ENCODE measurements around the gene GRK1. TPM values are rescaled to one million over a fixed set of nuclear protein-coding genes. Genes with fewer than 3 reads are reported as not detected.

The GRK1 gene
- total and polyA plus RNA-seq, 2 of the 13 experiments (the other 11 are each of a cell fraction or from before 2014, with no cell fraction given): 0.07 to 0.12 TPM

- H3K27ac ChIP-seq (ENCODE audit: extremely low read length, insufficient read depth, low read length): no peak overlapping the region
- H3K4me1 ChIP-seq (ENCODE audit: insufficient read depth, low read length): peaks cover 13% of the 10 kb centered on the region; the same call in 1 of the 2 replicates
- POLR2A ChIA-PET: no interaction called here
- CTCF ChIA-PET (ENCODE audit: low intra/inter-chr PET ratio, low total read pairs): no interaction called here
- no peak overlapping the region for H3K4me3 ChIP-seq (replicated peaks in 1 of 3; ENCODE audit: insufficient read depth in 1 of 3, low read depth in 2 of 3, low read length in 3 of 3)
- no peak overlapping the region for H2AFZ ChIP-seq (ENCODE audit: low read length)
- in situ Hi-C loops (cut with HindIII; ENCODE audit: extremely low pct_ligation_motif_present, low pct_unique_long_range_greater_than_20kb): no loop called here
- 36% methylated on average over 19 of the region's 19 CpGs for WGBS (ENCODE audit: low lambda C conversion rate)
- H3K4me2 ChIP-seq (ENCODE audit: low read depth, low read length): no peak overlapping the region
- H3K27me3 ChIP-seq (ENCODE audit: control insufficient read depth in 1 of 2, insufficient read depth in 2 of 2, low read length in 2 of 2): peaks cover 5 to 91% of the 10 kb centered on the region in 2 experiments
- no peaks in the 10 kb centered on the region for H4K20me1 ChIP-seq (ENCODE audit: insufficient read depth, low read length)
- BruUV-seq (replicated peaks): no TSS peak
- H3K9ac ChIP-seq (ENCODE audit: insufficient read depth, low read depth, low read length): no peak overlapping the region
- H3K79me2 ChIP-seq (ENCODE audit: insufficient read depth, low read length): no peaks in the 10 kb centered on the region
- H3K36me3 ChIP-seq (replicated peaks in 1 of 2; ENCODE audit: control insufficient read depth in 1 of 2, insufficient read depth in 2 of 2, low read length in 2 of 2): no peaks in the 10 kb centered on the region
- intact Hi-C loops (cut with micrococcal nuclease; ENCODE audit: unreplicated experiment): no loop called here
- H3K9me3 ChIP-seq (ENCODE audit: low read length): no peaks in the 10 kb centered on the region
- no peak for FAIRE-seq
- no peak for ATAC-seq
- DNase-seq (ENCODE audit: low spot score): no peak
- TF ChIP-seq ZNF530 (CRISPR knock-in tag; IDR thresholded peaks at IDR 0.05; ENCODE audit: low read depth) (no peak), DBP (CRISPR knock-in tag; IDR thresholded peaks at IDR 0.05; ENCODE audit: not compliant biosample characterization) (no peak), SMAD9 (CRISPR knock-in tag; IDR thresholded peaks at IDR 0.05) (no peak), CREBL2 (CRISPR knock-in tag; IDR thresholded peaks at IDR 0.05; ENCODE audit: borderline replicate concordance) (no peak), ZNF546 (CRISPR knock-in tag; conservative IDR thresholded peaks at IDR 0.05) (no peak), ZNF788 (CRISPR knock-in tag; IDR thresholded peaks at IDR 0.05; ENCODE audit: borderline replicate concordance) (no peak), ZNF543 (CRISPR knock-in tag; IDR thresholded peaks at IDR 0.05) (no peak), ZMAT3 (CRISPR knock-in tag; conservative IDR thresholded peaks at IDR 0.05) (no peak), ZNF138 (CRISPR knock-in tag; IDR thresholded peaks at IDR 0.05; ENCODE audit: low read depth) (no peak), ADNP (CRISPR knock-in tag; IDR thresholded peaks at IDR 0.05) (no peak), ZNF343 (CRISPR knock-in tag; IDR thresholded peaks at IDR 0.05) (no peak), NFKBIZ (CRISPR knock-in tag; IDR thresholded peaks at IDR 0.05) (no peak), ZNF225 (CRISPR knock-in tag; IDR thresholded peaks at IDR 0.05) (no peak), ZNF564 (CRISPR knock-in tag; IDR thresholded peaks at IDR 0.05) (no peak)
- TF ChIP-seq, protein P1, sequence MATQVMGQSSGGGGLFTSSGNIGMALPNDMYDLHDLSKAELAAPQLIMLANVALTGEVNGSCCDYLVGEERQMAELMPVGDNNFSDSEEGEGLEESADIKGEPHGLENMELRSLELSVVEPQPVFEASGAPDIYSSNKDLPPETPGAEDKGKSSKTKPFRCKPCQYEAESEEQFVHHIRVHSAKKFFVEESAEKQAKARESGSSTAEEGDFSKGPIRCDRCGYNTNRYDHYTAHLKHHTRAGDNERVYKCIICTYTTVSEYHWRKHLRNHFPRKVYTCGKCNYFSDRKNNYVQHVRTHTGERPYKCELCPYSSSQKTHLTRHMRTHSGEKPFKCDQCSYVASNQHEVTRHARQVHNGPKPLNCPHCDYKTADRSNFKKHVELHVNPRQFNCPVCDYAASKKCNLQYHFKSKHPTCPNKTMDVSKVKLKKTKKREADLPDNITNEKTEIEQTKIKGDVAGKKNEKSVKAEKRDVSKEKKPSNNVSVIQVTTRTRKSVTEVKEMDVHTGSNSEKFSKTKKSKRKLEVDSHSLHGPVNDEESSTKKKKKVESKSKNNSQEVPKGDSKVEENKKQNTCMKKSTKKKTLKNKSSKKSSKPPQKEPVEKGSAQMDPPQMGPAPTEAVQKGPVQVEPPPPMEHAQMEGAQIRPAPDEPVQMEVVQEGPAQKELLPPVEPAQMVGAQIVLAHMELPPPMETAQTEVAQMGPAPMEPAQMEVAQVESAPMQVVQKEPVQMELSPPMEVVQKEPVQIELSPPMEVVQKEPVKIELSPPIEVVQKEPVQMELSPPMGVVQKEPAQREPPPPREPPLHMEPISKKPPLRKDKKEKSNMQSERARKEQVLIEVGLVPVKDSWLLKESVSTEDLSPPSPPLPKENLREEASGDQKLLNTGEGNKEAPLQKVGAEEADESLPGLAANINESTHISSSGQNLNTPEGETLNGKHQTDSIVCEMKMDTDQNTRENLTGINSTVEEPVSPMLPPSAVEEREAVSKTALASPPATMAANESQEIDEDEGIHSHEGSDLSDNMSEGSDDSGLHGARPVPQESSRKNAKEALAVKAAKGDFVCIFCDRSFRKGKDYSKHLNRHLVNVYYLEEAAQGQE (IDR thresholded peaks at IDR 0.05; ENCODE audit: borderline replicate concordance in 1 of 2, low read depth in 1 of 2, low read length in 2 of 2): no peak
- TF ChIP-seq, protein P2, sequence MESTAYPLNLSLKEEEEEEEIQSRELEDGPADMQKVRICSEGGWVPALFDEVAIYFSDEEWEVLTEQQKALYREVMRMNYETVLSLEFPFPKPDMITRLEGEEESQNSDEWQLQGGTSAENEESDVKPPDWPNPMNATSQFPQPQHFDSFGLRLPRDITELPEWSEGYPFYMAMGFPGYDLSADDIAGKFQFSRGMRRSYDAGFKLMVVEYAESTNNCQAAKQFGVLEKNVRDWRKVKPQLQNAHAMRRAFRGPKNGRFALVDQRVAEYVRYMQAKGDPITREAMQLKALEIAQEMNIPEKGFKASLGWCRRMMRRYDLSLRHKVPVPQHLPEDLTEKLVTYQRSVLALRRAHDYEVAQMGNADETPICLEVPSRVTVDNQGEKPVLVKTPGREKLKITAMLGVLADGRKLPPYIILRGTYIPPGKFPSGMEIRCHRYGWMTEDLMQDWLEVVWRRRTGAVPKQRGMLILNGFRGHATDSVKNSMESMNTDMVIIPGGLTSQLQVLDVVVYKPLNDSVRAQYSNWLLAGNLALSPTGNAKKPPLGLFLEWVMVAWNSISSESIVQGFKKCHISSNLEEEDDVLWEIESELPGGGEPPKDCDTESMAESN (CRISPR knock-in tag; conservative IDR thresholded peaks at IDR 0.05): no peak
Measured at GRCh38 chr13:113764793-113765563, 98.0 kb downstream of the GRK1 start.

All from HepG2 (cell line).